K562 (cell line): ENCODE measurements around the gene PQBP1. TPM values are rescaled to one million over a fixed set of nuclear protein-coding genes. Genes with fewer than 3 reads are reported as not detected.
A peak's percentile ranks its signal among the peaks of the same experiment; 100 is the strongest.

Source experiments
- BCOR ChIP-seq: fragments of 450-650 bp; IDR thresholded peaks from 2 replicates; pipeline ENCODE4 v1.6.1; 2016
- CTBP1 ChIP-seq: fragments of 450-650 bp; IDR thresholded peaks from 2 replicates; pipeline ENCODE4 v1.6.1; 2016; ENCODE audit warnings: borderline replicate concordance
- DACH1 ChIP-seq: fragments of 450-650 bp; IDR thresholded peaks from 2 replicates; pipeline ENCODE4 v1.6.1; 2018; ENCODE audit not compliant: partially characterized antibody
- DIDO1 ChIP-seq: fragments of 450-650 bp; IDR thresholded peaks from 2 replicates; pipeline ENCODE4 v1.6.1; 2016; ENCODE audit warnings: low read depth, missing biosample characterization, missing genetic modification characterization
- IFI16 ChIP-seq: fragments of 250-450 bp; sonication (Bioruptor Pico); IDR thresholded peaks from 2 replicates; pipeline ENCODE4 v2.1.2; 2022; ENCODE audit warnings: mild to moderate bottlenecking, inconsistent platforms
- MEIS2 ChIP-seq: fragments of 450-650 bp; IDR thresholded peaks from 2 replicates; pipeline ENCODE4 v1.6.1; 2014; ENCODE audit warnings: mild to moderate bottlenecking; ENCODE audit not compliant: partially characterized antibody
- NBN ChIP-seq: fragments of 450-650 bp; IDR thresholded peaks from 2 replicates; pipeline ENCODE4 v1.6.1; 2016; ENCODE audit warnings: low read depth, mild to moderate bottlenecking
- POLR2AphosphoS2 ChIP-seq: IDR thresholded peaks from 2 replicates; pipeline ENCODE4 v1.6.1; 2012; ENCODE audit warnings: low read length, improper control_type of control experiment
- SMC3 ChIP-seq: conservative IDR thresholded peaks from 2 replicates; pipeline ENCODE4 v1.6.1; 2011; ENCODE audit warnings: low read depth, low read length, improper control_type of control experiment; ENCODE audit not compliant: insufficient read depth
- SUPT5H ChIP-seq: fragments of 450-650 bp; IDR thresholded peaks from 2 replicates; pipeline ENCODE4 v1.6.1; 2016
- TEAD4 ChIP-seq, 2 experiments: sonication (generic) in 1 of 2; formaldehyde crosslinking in 1 of 2; IDR thresholded peaks; 2 replicates each; pipeline versions ENCODE4 v1.6.1 to v1.8.0; 2012 to 2022; ENCODE audit warnings: borderline replicate concordance in 1 of 2, inconsistent platforms in 1 of 2, low read length in 1 of 2, mild to moderate bottlenecking in 1 of 2, missing genetic modification reagents in 1 of 2
- ZBED1 ChIP-seq: IDR thresholded peaks from 2 replicates; pipeline ENCODE4 v1.6.1; 2014
- ZNF23 ChIP-seq: fragments of 250-450 bp; sonication (Bioruptor Pico); IDR thresholded peaks from 2 replicates; pipeline ENCODE4 v1.4.0; 2020; ENCODE audit warnings: mild to moderate bottlenecking
- ZNF57 ChIP-seq: fragments of 450-650 bp; formaldehyde crosslinking; IDR thresholded peaks from 2 replicates; pipeline ENCODE4 v1.4.0; 2020; ENCODE audit warnings: mild to moderate bottlenecking, moderate library complexity
- ZNF696 ChIP-seq: fragments of 250-450 bp; sonication (Bioruptor Pico); conservative IDR thresholded peaks from 2 replicates; pipeline ENCODE4 v1.4.0; 2020; ENCODE audit warnings: mild to moderate bottlenecking, moderate library complexity
- polyA plus RNA-seq, 8 experiments: library from polyadenylated mRNA; depleted of rRNA in 4 of 8; stranded (reverse) in 5 of 8; unstranded in 3 of 8; fragments of >200 nt; fragmentation: Nextera tagmentation in 2 of 8; fragmentation: Illumina TruSeq in 1 of 8; extraction: Ambion mirVana in 2 of 8; extraction: Trizol in 1 of 8; gene quantifications; 2 replicates each; pipeline versions ENCODE4 v1.2.1 to v1.2.3, GENCODE V29; 2011 to 2014; ENCODE audit warnings: inconsistent platforms in 1 of 8, missing spikeins in 1 of 8
- total RNA-seq, 7 experiments: library from RNA; depleted of rRNA in 6 of 7; stranded (reverse); fragments of >200 nt in 6 of 7; fragmentation: Illumina TruSeq in 2 of 7; extraction: Trizol in 2 of 7; gene quantifications; 2 replicates each; pipeline versions ENCODE4 v1.2.1 to v1.2.3, GENCODE V29; 2011 to 2021; ENCODE audit warnings: low replicate concordance in 1 of 7
- TF ChIP-seq, protein P1 (sequence below): sonication (generic); IDR thresholded peaks from 2 replicates; pipeline ENCODE4 v1.6.1; 2016
- TF ChIP-seq, protein P2 (sequence below): sonication (generic); formaldehyde crosslinking; IDR thresholded peaks from 2 replicates; pipeline ENCODE4 v1.9.0; 2022; ENCODE audit warnings: mild to moderate bottlenecking, missing genetic modification reagents
- TF ChIP-seq, protein P3 (sequence below): IDR thresholded peaks from 2 replicates; pipeline ENCODE4 v1.6.1; 2011; ENCODE audit warnings: borderline replicate concordance, low read depth, mild to moderate bottlenecking, moderate library complexity, low read length; ENCODE audit not compliant: insufficient read depth, poor library complexity, severe bottlenecking
- TF ChIP-seq, protein P4 (sequence below): sonication (generic); formaldehyde crosslinking; IDR thresholded peaks from 2 replicates; pipeline ENCODE4 v1.9.0; 2022; ENCODE audit warnings: mild to moderate bottlenecking, missing genetic modification reagents
- TF ChIP-seq, protein P5 (sequence below): IDR thresholded peaks from 2 replicates; pipeline ENCODE4 v1.6.1; 2011; ENCODE audit not compliant: insufficient read length; ENCODE audit errors: extremely low read depth
- TF ChIP-seq, protein P6 (sequence below): sonication (generic); formaldehyde crosslinking; IDR thresholded peaks from 2 replicates; pipeline ENCODE4 v1.8.1; 2022; ENCODE audit warnings: missing genetic modification reagents

PQBP1 gene
- total and polyA plus RNA-seq, 9 of the 15 experiments (the other 6 are each of a cell fraction or from before 2014, with no cell fraction given) = 41.3 to 262 (median 112) TPM

DNA sequence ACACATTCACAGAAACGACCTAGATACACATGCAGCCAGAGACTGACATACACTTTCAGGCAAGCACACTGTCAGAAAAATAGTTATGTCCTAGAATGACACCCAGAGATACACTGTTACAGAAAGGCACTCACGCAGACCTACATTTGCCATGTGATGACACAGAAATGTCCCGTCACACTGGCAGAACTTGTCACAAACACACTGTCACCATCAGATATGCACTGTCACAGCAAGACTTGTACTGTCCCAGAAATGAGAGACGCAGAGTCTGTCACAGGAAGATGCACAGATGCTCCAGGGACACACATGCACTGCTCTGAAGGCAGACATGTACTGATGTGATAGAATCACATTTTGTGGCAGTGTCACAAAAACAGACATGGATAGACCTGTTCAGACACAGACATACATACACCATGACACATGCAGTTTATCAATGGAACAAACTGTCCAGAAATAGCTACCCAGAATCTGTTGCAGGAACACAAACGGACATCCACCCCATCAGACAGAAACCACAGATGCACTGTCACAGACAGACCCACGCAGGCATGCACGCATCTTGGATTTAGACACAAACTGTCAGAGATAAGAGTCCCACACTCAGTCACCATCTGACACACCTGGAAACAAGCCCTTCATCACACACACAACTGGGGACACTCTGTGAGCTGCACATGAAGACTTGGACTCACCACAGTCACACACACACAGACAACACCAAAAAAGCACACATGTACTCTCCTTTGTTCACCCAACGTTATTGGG, 22.4 kb downstream of the PQBP1 start (continued):
- 0 out of 2 replicates have a peak, but pooled peaks have one; percentile 33 for TF ChIP-seq NBN
- no peak for TF ChIP-seq ZNF696 (CRISPR knock-in tag)
- TF ChIP-seq ZBED1 = no peak
- TF ChIP-seq SMC3 = no peak
- TF ChIP-seq, protein P1, sequence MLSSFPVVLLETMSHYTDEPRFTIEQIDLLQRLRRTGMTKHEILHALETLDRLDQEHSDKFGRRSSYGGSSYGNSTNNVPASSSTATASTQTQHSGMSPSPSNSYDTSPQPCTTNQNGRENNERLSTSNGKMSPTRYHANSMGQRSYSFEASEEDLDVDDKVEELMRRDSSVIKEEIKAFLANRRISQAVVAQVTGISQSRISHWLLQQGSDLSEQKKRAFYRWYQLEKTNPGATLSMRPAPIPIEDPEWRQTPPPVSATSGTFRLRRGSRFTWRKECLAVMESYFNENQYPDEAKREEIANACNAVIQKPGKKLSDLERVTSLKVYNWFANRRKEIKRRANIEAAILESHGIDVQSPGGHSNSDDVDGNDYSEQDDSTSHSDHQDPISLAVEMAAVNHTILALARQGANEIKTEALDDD = no peak
- no peak for TF ChIP-seq DACH1
- TF ChIP-seq, protein P2, sequence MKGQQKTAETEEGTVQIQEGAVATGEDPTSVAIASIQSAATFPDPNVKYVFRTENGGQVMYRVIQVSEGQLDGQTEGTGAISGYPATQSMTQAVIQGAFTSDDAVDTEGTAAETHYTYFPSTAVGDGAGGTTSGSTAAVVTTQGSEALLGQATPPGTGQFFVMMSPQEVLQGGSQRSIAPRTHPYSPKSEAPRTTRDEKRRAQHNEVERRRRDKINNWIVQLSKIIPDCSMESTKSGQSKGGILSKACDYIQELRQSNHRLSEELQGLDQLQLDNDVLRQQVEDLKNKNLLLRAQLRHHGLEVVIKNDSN = peak; percentile 32; the same call in 1 of the 2 replicates
- no peak for TF ChIP-seq SUPT5H
- TF ChIP-seq TEAD4 (IDR thresholded peaks at IDR 0.05; ENCODE audit: low read length) = 0 out of 2 replicates have a peak, but pooled peaks have one; percentile 25
- no peak for TF ChIP-seq TEAD4 (CRISPR knock-in tag; IDR thresholded peaks at IDR 0.05; ENCODE audit: borderline replicate concordance)
- no peak for TF ChIP-seq ZNF57 (CRISPR knock-in tag)
- peak; percentile 57 for TF ChIP-seq MEIS2
- TF ChIP-seq, protein P3, sequence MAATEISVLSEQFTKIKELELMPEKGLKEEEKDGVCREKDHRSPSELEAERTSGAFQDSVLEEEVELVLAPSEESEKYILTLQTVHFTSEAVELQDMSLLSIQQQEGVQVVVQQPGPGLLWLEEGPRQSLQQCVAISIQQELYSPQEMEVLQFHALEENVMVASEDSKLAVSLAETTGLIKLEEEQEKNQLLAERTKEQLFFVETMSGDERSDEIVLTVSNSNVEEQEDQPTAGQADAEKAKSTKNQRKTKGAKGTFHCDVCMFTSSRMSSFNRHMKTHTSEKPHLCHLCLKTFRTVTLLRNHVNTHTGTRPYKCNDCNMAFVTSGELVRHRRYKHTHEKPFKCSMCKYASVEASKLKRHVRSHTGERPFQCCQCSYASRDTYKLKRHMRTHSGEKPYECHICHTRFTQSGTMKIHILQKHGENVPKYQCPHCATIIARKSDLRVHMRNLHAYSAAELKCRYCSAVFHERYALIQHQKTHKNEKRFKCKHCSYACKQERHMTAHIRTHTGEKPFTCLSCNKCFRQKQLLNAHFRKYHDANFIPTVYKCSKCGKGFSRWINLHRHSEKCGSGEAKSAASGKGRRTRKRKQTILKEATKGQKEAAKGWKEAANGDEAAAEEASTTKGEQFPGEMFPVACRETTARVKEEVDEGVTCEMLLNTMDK = no peak
- peak; percentile 58; the same call in 1 of the 2 replicates for TF ChIP-seq CTBP1
- TF ChIP-seq, protein P4, sequence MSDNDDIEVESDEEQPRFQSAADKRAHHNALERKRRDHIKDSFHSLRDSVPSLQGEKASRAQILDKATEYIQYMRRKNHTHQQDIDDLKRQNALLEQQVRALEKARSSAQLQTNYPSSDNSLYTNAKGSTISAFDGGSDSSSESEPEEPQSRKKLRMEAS (CRISPR knock-in tag) = 0 out of 2 replicates have a peak, but pooled peaks have one; percentile 6
- TF ChIP-seq ZNF23 (CRISPR knock-in tag) = no peak
- TF ChIP-seq, protein P5, sequence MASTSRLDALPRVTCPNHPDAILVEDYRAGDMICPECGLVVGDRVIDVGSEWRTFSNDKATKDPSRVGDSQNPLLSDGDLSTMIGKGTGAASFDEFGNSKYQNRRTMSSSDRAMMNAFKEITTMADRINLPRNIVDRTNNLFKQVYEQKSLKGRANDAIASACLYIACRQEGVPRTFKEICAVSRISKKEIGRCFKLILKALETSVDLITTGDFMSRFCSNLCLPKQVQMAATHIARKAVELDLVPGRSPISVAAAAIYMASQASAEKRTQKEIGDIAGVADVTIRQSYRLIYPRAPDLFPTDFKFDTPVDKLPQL = no peak
- no peak for TF ChIP-seq DIDO1
- TF ChIP-seq POLR2AphosphoS2 = no peak; the same call in 1 of the 2 replicates
- TF ChIP-seq BCOR = 0 out of 2 replicates have a peak, but pooled peaks have one; percentile 6
- no peak for TF ChIP-seq IFI16 (CRISPR knock-in tag)
- TF ChIP-seq, protein P6, sequence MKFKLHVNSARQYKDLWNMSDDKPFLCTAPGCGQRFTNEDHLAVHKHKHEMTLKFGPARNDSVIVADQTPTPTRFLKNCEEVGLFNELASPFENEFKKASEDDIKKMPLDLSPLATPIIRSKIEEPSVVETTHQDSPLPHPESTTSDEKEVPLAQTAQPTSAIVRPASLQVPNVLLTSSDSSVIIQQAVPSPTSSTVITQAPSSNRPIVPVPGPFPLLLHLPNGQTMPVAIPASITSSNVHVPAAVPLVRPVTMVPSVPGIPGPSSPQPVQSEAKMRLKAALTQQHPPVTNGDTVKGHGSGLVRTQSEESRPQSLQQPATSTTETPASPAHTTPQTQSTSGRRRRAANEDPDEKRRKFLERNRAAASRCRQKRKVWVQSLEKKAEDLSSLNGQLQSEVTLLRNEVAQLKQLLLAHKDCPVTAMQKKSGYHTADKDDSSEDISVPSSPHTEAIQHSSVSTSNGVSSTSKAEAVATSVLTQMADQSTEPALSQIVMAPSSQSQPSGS = no peak
